ENCODE measurements around the gene RAI14.

DNA sequence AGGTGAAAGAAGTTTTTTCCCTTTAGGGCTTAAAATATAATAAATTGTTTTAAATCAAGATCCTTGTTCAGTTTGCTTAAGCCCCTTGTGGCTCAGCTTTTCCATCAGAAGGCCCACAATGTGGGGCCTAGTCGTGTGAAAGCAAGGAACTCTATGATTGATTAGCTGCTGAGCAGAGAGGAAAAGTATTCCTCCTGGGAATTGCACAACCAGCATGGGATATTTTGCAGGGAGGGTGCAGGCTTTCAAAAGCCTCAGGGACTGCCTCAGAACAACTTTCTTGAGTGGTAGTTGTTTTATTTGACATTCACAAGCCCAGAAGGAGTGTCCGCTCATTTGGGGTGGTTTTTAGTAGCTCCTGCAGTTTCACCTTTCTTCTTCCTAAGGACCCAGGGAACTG, 202.7 kb downstream of the RAI14 start:
- TF ChIP-seq, protein P1, sequence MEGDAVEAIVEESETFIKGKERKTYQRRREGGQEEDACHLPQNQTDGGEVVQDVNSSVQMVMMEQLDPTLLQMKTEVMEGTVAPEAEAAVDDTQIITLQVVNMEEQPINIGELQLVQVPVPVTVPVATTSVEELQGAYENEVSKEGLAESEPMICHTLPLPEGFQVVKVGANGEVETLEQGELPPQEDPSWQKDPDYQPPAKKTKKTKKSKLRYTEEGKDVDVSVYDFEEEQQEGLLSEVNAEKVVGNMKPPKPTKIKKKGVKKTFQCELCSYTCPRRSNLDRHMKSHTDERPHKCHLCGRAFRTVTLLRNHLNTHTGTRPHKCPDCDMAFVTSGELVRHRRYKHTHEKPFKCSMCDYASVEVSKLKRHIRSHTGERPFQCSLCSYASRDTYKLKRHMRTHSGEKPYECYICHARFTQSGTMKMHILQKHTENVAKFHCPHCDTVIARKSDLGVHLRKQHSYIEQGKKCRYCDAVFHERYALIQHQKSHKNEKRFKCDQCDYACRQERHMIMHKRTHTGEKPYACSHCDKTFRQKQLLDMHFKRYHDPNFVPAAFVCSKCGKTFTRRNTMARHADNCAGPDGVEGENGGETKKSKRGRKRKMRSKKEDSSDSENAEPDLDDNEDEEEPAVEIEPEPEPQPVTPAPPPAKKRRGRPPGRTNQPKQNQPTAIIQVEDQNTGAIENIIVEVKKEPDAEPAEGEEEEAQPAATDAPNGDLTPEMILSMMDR (conservative IDR thresholded peaks at IDR 0.05), result no peak
- no peak for TF ChIP-seq ZFX (IDR thresholded peaks at IDR 0.05)

Measured in C4-2B (cell line).